Umbilical cord (tissue), 2 donors: ENCODE measurements around the gene KLHL22. TPM values are rescaled to one million over a fixed set of nuclear protein-coding genes. Genes with fewer than 3 reads are reported as not detected.
A peak's percentile ranks its signal among the peaks of the same experiment; 100 is the strongest.
"Not testable (repeated sequence)": the region's sequence is repeated elsewhere in the genome, so short reads cannot be mapped to it uniquely, and the experiment has no call there.

Source experiments
- DNase-seq: peaks from one replicate; pipeline ENCODE4 v3.0.0-alpha.2; 2015; ENCODE audit warnings: low spot score
- total RNA-seq: library from RNA; depleted of rRNA; stranded (reverse); fragments of >200 nt; gene quantifications from one replicate; pipeline ENCODE4 v1.2.3, GENCODE V29; 2014; ENCODE audit warnings: low replicate concordance; ENCODE audit not compliant: insufficient read depth

KLHL22 gene
- total RNA-seq, 1 donor from 2014 or later: 57.5 TPM

DNA sequence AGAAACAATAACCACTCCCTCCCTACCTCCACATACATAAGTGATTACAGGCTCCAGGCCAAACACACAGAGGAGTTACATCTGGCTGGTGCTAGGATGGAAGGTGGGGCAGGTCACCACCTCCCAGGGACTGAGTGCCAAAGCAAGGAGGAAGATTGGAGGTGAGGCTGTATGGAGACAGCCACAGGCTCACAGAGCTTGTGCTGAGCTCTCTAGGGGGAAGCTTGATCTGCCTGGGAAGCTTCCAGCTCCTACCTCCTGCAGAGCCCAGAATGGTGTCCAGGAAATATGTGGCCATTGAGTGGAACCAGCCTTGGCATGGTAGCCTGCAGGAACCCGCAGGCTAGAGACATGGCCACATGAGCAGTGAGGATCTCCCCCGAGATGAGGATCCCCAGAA lies 8.2 kb upstream of the KLHL22 start:
- DNase-seq: no peak

DNA sequence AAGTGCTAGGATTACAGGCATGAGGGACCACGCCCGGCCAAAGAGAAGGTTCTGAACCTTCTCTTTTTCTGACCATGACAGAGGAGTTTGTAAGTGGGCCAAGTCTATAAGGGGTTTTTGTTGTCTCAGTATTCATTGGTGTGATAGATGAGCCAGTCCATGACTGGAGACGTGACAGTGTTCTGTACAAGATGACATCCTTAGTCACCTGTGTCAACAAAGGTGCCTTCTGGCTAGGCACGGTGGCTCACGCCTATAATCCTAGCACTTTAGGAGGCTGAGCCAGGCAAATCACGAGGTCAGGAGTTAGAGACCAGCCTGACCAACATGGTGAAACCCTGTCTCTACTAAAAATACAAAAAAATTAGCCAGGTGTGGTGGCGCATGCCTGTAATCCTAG lies 4.2 kb upstream of the KLHL22 start:
- DNase-seq: no peak

- DNase-seq: no peak
Measured at GRCh38 chr22:20498913-20499312, 3.3 kb upstream of the KLHL22 start.

- no peak for DNase-seq
Measured at GRCh38 chr22:20497426-20497825, 1.8 kb upstream of the KLHL22 start.

DNA sequence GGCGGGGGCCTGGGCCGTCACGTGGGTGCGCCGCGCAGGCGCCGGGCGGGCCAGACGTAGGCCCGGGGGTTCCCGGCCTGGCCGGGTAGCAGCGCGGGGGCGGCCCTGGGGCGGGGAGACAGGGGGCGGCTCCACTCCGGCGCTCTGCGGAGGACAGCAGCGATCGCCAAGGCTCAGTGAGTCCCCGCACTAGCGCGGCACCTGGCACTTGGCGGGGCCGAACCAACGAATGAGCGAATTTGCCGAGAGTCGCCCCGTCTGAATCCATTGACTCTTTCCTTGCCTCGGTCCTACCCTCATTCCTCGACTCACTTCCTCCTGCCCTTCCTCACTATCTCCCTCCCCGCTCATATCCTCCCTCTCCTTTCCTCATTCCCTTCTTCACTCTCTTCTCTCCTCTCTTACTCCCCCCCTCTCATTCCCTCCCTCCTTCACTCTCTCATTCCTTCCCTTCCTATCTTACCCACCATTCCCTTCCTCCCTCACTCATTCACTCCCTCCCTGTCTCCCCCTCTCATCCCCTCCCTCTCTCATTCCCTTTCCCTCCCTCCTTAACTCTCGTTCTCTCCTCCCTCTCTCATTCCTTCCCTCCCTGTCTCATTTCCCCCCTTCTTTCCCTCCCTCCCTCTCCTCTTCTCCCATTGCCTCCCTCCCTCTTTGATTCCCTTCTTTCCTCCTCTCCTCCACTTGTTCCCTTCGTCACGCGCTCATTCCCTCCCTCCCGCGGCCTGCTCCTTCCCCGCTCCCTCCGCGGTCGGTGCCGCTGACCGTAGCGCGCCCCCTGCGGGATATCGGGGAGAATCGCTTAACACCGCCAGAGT lies 476 bp upstream of the KLHL22 start:
- peak; percentile 96 for DNase-seq

- no peak for DNase-seq
Measured at GRCh38 chr22:20491346-20491745, 4.2 kb downstream of the KLHL22 start.

GRCh38 chr22:20490941-20491307 lies 4.7 kb downstream of the KLHL22 start:
- DNase-seq: no peak

DNA sequence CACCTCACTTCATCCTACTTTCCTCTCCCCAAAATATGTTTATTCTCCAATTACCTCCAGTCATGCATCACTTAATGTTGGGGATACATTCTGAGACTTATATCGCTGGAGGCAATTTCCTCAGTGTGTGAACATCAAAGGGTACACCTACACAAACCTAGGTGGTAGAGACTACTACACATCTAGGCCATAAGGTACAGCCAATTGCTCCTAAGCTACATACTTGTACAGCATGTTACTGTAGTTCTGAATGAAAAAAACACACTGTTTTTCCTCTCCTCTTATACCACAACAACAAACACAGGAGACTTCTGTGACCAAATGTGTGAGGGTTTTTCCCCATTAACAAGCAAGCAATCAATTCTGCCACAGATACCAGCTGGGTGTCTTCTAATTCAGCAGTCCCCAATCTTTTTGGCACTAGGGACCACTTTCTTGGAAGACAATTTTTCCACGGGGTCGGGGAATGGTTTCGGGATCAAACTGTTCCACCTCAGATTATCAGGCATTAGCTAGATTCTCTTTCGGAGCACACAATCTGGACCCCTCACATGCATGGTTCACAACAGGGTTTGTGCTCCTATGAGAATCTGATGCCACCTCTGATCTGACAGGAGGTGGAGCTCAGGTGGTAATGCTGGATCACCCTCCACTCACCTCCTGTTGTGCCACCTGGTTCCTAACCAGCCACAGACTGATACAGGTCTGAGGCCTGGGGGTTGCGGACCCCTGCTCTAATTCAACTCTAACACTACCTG lies 5.2 kb downstream of the KLHL22 start:
- no peak for DNase-seq

DNA sequence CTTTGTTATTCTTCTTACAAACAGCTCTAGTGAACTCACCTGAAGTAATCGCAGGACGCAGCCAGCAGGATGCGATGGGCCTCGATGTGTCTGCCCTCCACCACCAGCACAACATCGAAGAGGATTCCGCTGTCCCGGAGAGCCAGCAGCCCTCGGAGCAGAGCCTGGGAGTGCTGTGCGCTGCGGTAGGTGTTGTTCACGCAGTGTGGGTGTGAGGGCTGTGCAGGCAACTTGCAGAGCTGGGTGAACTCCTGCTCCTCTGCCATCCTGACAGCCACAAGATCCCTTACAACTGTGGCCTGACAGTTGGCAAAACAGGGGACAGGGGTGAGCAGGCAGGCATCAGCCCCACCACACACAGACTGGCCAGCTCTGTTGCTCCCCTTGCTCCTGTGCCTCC lies 6.6 kb downstream of the KLHL22 start:
- no peak for DNase-seq

DNA sequence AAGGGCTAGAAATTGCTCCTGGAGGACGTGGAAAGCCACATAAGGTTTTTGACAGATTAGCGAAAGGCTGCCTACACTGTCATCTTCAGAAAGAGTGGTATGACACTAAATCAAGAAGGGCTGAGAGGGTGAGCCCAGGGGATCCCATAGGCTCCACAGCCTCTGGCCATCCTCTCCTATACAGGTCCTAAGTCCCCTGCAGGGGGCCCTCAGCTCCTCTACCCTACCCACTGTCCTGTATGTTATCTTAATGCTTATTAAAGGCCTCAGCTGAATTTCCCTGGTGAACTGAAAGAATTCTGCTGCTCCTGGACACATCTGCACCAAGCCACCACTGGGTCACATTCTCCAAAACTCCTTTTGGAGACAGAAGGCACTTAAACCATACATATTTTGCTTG lies 7.9 kb downstream of the KLHL22 start:
- DNase-seq: no peak

- no peak for DNase-seq
Measured at GRCh38 chr22:20486229-20486628, 9.4 kb downstream of the KLHL22 start.

GRCh38 chr22:20484948-20485683 lies 10.5 kb downstream of the KLHL22 start:
- DNase-seq: no peak

- no peak for DNase-seq
Measured at GRCh38 chr22:20483771-20484170, 11.8 kb downstream of the KLHL22 start.

- not testable (repeated sequence) for DNase-seq
Measured at GRCh38 chr22:20483143-20483506, 12.5 kb downstream of the KLHL22 start.

GRCh38 chr22:20479612-20480196 lies 15.9 kb downstream of the KLHL22 start:
- DNase-seq: no peak

DNA sequence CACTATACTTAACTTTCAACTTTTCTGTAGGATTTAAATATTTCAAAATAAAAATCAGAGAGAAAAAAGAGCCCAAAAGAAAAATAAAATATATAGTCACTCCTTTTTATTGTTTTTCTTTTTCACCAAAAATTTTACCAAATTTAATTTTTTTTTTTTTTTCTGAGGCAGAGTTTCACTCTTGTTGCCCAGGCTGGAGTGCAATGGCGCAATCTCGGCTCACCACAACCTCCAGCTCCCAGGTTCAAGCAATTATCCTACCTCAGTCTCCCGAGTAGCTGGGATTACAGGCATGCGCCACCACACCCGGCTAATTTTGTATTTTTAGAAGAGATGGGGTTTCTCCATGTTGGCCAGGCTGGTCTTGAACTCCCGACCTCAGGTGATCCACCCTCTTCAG lies 17.5 kb downstream of the KLHL22 start:
- DNase-seq: not testable (repeated sequence)

DNA sequence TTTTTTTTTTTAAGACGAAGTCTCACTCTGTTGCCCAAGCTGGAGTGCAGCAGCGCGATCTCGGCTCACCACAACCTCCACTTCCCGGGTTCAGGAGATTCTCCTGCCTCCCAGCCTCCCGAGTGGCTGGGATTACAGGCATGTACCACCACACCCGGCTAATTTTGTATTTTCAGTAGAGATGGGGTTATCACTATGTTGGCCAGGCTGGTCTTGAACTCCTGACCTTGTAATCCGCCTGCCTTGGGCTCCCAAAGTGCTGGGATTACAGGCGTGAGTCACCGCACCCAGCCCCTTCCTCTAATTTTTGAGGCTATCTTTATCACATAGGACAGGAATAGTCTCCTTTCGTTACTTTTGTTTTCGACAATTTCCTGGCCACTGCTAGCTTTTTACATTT lies 20.0 kb downstream of the KLHL22 start:
- not testable (repeated sequence) for DNase-seq

GRCh38 chr22:20475115-20475436 lies 20.5 kb downstream of the KLHL22 start:
- no peak for DNase-seq

- no peak for DNase-seq
Measured at GRCh38 chr22:20472629-20473442, 22.8 kb downstream of the KLHL22 start.

- no peak for DNase-seq
Measured at GRCh38 chr22:20471126-20471833, 24.3 kb downstream of the KLHL22 start.

- not testable (repeated sequence) for DNase-seq
Measured at GRCh38 chr22:20470525-20470924, 25.1 kb downstream of the KLHL22 start.
